ENCODE results near the gene SUGP2. TPM values are rescaled to one million over a fixed set of nuclear protein-coding genes. Genes with fewer than 3 reads are reported as not detected.

SUGP2 gene
- total RNA-seq, 2 donors from 2014 or later, result 44.1 to 55.3 TPM

DNA sequence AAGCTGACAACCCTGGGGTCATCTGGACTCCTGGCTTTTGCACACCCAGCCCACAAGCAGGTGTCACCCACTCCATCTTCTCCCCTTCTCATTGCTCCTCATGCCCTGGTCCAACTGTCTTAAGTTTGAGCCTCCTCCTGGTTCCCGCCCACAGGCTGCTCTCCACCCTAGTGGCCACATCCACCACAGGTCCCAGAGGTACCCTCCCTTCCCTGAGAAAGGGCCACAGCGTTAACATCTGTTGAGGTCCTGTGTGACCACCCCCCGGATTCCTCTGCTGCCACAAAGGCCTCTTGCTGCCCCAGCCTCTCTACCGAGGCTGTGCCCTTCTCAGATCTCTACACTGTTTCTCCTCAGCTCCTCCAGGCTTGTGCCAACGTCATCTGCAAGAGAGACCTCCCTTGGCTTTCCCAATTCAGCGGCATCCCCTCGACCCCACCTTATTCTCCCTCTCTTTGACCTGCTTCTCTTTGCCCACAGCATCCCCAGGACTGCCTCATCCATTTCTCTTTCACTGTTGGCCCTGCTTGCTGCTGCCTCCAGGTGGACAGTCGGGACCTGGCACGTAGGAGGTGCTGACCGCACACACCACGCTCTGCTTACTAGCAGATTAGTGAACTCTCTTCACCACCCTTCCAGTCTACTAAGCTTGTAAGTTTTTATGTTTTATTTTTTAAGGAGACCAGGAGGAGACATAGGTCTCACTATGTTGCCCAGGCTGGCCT lies 33.3 kb downstream of the SUGP2 start:
- no peak for DNase-seq
- Histone ChIP-seq H3K9ac (ENCODE audit: low read depth in 2 of 2, low read length in 2 of 2) (no peak overlapping the region), H3K4me3 (no peak overlapping the region), H3K27me3 (no peaks in the 10 kb centered on the region), H3K36me3 (peaks cover 6% of the 10 kb centered on the region), H3K27ac (no peak overlapping the region), H3K9me3 (no peaks in the 10 kb centered on the region), H3K4me1 (no peaks in the 10 kb centered on the region)
- intact Hi-C loops (cut with DNase I), result no loop called here
- TF ChIP-seq, protein P1, sequence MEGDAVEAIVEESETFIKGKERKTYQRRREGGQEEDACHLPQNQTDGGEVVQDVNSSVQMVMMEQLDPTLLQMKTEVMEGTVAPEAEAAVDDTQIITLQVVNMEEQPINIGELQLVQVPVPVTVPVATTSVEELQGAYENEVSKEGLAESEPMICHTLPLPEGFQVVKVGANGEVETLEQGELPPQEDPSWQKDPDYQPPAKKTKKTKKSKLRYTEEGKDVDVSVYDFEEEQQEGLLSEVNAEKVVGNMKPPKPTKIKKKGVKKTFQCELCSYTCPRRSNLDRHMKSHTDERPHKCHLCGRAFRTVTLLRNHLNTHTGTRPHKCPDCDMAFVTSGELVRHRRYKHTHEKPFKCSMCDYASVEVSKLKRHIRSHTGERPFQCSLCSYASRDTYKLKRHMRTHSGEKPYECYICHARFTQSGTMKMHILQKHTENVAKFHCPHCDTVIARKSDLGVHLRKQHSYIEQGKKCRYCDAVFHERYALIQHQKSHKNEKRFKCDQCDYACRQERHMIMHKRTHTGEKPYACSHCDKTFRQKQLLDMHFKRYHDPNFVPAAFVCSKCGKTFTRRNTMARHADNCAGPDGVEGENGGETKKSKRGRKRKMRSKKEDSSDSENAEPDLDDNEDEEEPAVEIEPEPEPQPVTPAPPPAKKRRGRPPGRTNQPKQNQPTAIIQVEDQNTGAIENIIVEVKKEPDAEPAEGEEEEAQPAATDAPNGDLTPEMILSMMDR (IDR thresholded peaks at IDR 0.05), result no peak

DNA sequence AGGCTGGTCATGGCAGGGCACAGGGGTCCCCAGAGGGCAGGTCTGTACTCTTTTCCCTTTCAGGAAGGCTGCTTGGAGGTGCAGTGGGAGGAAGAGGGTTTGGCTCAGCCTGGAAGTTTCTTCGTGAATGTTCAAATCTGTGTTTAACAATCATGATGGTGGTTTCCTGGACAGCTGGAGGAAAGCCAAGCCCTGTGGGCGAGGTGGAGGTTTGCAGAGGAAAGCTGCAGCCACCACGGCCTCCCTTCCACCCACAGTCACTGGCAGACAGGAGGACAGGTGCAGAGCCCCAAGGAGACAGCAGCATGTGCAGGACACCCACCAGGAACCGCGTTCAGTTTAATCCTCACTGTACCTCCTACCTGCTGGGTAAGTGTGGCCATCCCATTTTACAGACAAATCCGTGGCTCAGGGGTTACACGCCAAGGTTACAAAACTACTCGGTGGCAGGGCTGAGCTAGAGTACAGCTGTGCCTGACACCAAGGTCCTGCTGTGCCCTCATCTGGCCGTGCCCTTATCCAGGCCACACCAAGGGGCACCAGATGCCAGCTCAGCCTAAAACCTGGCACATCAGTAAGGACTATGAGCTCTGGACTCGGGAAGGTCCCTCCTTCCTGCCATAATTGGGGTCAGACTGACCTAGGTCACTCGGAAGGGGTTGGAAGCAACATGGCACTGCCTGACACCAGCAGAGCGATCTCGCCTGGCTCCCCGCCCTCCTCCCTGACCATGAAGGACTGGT lies 34.1 kb downstream of the SUGP2 start:
- Histone ChIP-seq H3K9me3 (no peaks in the 10 kb centered on the region), H3K4me1 (no peaks in the 10 kb centered on the region), H3K9ac (ENCODE audit: low read depth in 2 of 2, low read length in 2 of 2) (no peak overlapping the region), H3K27ac (no peak overlapping the region), H3K27me3 (no peaks in the 10 kb centered on the region), H3K36me3 (peaks cover 6% of the 10 kb centered on the region), H3K4me3 (no peak overlapping the region)
- intact Hi-C loops (cut with DNase I), result no loop called here
- DNase-seq, result no peak
- TF ChIP-seq, protein P1 (IDR thresholded peaks at IDR 0.05), result no peak

DNA sequence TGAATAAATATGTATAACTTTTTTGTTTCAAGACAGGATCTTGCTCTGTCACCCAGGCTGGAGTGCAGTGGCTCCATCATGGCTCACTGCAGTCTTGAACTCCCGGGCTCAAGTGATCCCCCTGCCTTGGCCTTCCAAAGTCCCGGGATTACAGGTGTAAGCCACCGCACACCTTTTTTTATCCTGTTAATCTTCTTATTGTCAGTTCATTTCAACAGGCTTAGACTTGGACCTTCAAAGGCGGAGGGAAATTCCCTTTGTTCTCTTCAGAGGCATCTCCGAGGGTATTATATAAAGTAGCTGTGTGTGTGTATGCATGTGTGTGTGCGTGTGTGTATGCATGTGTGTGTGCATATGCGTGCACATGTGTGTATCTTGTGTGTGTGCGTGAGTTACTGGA lies 35.0 kb downstream of the SUGP2 start:
- DNase-seq, result no peak
- no peaks in the 10 kb centered on the region for H3K27me3 ChIP-seq
- peaks cover 14% of the 10 kb centered on the region for H3K36me3 ChIP-seq
- intact Hi-C loops (cut with DNase I), result no loop called here
- H3K9ac ChIP-seq (ENCODE audit: low read depth in 2 of 2, low read length in 2 of 2), result no peak overlapping the region
- H3K9me3 ChIP-seq, result no peaks in the 10 kb centered on the region
- no peak overlapping the region for H3K4me3 ChIP-seq
- TF ChIP-seq, protein P1 (IDR thresholded peaks at IDR 0.05), result no peak
- H3K4me1 ChIP-seq, result no peaks in the 10 kb centered on the region
- H3K27ac ChIP-seq, result no peak overlapping the region

DNA sequence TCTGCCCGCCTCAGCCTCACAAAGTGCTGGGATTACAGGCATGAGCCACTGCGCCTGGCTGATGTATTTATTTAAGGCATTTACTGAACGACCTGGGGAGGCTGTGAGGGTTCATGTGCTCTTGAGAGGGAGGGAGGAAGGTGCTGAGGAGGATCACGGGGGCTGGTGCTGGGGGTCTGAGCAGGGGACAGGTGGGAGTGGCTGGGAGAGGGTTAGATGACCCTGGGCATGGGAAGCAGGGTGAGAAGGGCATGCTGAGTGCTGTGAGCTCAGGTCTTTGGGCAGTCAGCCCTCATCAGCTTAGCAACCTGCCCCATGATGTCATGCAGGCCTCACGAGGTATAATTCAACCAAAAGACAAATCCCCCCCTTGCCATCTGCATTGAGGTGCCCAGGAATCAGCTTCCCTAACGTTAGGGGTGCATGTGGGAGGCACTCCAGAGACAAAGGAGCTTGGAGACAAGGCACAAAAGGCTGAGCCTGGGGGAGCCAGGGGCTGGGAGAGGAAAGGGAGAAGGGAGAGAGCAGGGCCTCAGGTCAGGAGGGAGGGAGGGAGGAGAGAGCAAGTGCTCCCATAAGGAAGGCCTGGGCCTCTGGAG lies 36.4 kb downstream of the SUGP2 start:
- intact Hi-C loops (cut with DNase I), result no loop called here
- Histone ChIP-seq H3K4me3 (no peak overlapping the region), H3K36me3 (peaks cover 19% of the 10 kb centered on the region), H3K9ac (ENCODE audit: low read depth in 2 of 2, low read length in 2 of 2) (no peak overlapping the region), H3K9me3 (no peaks in the 10 kb centered on the region), H3K4me1 (no peaks in the 10 kb centered on the region), H3K27ac (no peak overlapping the region), H3K27me3 (no peaks in the 10 kb centered on the region)
- no peak for DNase-seq
- TF ChIP-seq, protein P1 (IDR thresholded peaks at IDR 0.05), result no peak

DNA sequence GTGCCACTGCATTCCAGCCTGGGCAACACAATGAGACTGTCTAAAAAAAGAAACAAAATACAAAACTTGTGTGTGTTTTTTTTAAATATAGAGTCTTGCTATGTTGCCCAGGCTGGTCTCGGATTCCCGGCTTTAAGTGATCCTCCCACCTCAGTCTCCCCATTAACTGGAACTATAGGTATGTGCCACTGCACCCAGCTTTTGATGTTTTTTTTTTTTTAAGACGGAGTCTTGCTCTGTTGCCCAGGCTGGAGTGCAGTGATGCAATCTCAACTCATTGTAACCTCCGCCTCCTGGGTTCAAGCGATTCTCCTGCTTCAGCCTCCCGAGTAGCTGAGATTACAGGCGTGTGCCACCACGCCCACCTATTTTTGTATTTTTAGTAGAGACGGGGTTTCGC lies 37.0 kb downstream of the SUGP2 start:
- Histone ChIP-seq H3K4me3 (no peak overlapping the region), H3K36me3 (peaks cover 14% of the 10 kb centered on the region), H3K27ac (no peak overlapping the region), H3K27me3 (no peaks in the 10 kb centered on the region), H3K4me1 (no peaks in the 10 kb centered on the region), H3K9ac (ENCODE audit: low read depth in 2 of 2, low read length in 2 of 2) (no peak overlapping the region), H3K9me3 (no peaks in the 10 kb centered on the region)
- no peak for DNase-seq
- intact Hi-C loops (cut with DNase I), result no loop called here
- TF ChIP-seq, protein P1 (IDR thresholded peaks at IDR 0.05), result no peak
